HTERT RPE-1 (cell line): Measurements from ENCODE around the gene SLC38A6.

ENCODE experiments used
- in situ Hi-C: fragments of 300-500 bp; cut with MboI; formaldehyde crosslinking; loops from 4 replicates; pipeline ENCODE4 v1.14.3; 2020; ENCODE audit warnings: low sequenced_read_pairs

Gene SLC38A6

GRCh38 chr14:61101803-61102548 lies 120.9 kb downstream of the SLC38A6 start:
- in situ Hi-C loops = no loop called here
